ENCODE results near the gene TTLL10.

TTLL10 gene

DNA sequence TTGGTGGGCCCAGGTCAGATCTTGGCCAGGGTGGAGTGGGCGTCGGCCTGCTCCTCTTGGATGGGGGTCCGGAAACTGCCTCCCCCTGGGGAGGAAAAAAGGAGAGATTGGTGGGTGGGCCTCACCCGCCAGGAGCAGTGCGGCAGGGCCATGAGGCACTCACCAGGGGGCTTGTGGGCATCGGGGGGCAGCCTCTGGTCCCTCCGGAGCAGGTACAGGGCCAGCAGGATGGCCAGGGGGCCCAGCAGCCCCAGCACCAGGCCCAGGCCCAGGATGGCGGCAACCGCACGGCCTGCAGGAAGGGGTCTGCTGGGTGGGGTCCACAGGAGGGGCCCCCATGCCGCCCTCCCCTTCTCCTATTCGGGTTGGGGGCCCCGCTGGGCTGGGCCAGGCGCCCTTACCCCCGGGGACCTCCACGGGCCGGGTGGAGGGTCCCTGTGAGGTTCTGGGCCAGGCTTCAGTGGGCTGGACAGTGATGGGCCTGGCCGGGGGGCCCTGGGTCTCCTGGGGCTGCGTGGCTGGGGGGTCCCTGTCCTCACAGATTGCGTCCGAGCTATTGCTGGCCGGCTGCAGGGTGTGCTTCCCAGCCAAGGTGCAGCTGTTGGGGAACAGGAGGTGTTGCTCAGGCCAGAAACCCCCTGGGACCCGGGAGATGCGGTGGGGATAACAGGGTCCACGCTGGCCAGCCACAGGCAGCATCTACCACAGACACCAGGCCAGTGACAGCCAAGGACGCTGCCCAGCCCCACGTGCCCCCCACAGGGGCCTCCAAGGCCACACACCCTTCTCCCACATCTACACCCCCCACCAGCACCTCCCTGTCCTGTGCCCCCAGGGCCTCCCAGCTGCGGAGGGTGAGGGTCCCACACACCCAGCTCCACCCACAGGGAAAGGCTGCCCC lies 38.1 kb downstream of the TTLL10 start:
- TF ChIP-seq, protein P1, sequence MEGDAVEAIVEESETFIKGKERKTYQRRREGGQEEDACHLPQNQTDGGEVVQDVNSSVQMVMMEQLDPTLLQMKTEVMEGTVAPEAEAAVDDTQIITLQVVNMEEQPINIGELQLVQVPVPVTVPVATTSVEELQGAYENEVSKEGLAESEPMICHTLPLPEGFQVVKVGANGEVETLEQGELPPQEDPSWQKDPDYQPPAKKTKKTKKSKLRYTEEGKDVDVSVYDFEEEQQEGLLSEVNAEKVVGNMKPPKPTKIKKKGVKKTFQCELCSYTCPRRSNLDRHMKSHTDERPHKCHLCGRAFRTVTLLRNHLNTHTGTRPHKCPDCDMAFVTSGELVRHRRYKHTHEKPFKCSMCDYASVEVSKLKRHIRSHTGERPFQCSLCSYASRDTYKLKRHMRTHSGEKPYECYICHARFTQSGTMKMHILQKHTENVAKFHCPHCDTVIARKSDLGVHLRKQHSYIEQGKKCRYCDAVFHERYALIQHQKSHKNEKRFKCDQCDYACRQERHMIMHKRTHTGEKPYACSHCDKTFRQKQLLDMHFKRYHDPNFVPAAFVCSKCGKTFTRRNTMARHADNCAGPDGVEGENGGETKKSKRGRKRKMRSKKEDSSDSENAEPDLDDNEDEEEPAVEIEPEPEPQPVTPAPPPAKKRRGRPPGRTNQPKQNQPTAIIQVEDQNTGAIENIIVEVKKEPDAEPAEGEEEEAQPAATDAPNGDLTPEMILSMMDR (IDR thresholded peaks at IDR 0.05): no peak

DNA sequence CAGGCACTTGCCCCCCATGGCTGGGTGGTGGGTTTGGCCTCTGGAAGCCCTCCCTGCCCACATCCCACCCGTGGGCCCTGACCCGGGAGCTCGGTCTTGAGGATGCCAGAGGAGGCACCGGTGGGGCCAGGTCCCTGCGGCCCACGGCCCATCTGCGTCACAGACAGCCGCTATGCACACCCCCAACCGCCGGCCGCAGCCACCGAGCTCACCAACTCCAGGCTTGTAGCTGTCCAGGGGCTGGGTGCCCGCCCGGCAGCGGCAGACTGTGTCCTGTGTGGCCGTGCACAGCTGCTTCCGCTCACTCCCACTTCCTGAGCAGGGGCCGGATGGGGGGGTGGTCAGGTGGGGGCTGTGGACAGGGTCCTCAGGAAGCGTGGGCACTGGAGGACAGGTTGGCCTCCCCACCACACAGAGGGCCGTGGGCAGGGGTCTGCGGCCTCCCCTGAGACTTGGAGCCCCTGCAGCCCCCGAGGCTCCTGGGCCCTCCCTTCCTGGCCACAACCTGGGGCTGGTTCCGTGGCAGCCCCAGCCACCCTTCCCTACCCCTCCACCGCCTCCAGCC lies 39.2 kb downstream of the TTLL10 start:
- TF ChIP-seq, protein P1 (IDR thresholded peaks at IDR 0.05): no peak

DNA sequence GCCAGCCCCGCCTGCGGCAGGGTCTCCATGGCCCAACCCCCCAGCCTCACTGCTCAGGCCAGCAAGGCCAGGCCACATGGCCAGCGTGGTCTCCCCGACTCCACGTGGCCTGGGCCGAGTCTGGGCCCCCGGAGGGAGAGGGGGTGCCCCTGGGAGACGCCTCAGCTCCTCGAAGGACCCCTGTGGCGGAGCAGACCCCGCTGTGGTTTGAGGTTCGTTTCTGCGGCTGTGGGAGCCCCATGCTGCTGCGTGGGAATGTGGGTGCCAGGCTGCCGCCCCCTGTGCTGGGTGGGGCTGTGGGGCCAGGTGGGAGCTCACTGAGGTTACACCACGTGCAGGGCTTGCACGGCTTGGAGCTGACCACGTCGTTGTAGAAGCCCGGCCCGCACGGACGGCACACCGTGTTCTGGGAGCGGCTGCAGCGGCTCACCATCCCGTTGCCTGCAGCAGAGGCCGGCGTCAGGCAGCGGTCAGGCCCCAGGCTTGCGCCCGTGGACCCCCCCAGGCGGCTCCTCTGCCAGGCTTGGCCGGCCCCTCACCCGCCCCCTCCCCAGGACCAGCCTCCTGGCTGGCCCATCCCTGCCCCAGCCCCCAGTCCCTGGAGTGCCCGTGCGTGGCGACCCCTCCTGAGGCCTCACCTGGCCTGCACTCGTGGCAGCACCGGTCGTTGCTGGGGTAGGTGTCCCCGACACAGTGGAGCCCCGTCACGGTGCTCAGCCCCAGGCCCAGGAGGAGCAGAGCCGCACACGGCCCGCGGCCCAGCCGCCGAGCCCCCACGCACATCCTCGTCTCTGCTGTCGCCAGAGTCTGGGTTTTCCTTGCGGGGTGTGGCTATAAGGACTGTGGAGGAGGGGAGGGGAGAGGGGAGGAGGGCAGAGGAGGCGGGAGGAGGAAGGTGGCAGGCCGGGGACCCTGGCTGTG lies 39.9 kb downstream of the TTLL10 start, which contains the start of gene TNFRSF4:
Gene TNFRSF4, minus strand, starts transcription at position 809 of the 921 bp plus-strand sequence. Its CDS starts 26 bp downstream, at position 783.
- TF ChIP-seq, protein P1 (IDR thresholded peaks at IDR 0.05): no peak

DNA sequence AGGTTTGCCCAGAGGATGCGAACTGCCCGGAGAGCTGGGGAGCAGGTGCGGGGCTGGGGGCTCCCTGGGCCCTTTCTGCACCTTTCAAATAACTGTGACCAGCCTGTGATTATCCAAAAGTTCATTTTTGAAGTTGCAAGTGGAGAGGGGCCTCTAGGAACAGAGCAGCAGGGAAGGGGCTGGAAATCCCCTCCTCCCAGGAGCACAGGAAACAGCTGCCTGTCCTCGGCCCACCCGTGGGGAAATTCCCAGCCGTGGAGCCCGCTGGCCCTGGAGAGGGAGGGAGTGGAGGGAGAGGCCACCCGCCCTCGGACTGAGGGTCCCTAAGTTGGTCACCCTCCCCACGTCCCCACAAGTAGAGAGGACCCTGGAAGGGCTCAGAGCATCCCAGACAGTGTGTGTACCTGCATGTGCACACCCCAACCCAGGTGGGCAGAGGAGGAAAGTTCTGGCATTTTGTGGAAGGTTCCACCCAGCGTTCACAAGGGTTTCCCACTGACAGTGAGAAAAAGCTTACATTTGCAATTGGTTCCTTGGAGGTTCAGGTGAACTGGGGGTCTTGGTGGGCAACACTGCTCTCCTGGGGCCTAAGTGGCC lies 41.5 kb downstream of the TTLL10 start:
- TF ChIP-seq, protein P1 (IDR thresholded peaks at IDR 0.05): no peak

DNA sequence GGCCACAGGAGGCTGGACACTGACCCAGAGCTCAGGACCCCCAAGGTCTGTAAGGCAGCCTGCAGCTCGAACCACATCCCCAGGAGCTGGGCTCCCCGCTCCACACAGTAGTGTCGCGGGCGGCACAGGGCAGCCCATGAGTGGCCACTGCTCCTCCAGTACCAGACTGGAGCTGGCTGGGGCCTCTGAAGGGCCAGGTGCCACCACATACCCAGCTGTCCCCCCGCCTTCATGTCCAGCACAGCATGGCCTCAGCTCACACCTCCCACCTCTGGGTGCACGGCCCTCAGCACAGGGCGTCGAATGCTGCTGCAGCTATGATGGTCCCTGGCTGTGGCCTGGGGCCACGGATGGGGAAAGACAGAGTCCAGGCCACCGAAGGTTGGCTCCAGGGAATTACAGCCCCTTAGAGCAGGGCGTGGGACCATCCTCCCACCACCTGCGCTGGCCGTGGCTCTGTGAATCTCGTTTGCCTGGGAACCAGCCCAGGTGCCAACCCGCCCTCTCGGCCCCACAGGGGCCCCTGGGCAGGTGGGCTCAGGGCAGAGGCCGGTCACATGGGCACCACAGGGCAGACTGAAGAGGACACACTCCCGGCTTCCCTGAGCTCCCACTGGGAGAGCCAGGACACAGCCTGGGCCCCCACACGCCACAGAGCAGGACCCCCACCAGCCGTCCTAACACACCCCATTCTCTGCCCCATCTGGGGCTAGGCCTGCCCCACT lies 42.4 kb downstream of the TTLL10 start:
- TF ChIP-seq, protein P1 (IDR thresholded peaks at IDR 0.05): no peak

DNA sequence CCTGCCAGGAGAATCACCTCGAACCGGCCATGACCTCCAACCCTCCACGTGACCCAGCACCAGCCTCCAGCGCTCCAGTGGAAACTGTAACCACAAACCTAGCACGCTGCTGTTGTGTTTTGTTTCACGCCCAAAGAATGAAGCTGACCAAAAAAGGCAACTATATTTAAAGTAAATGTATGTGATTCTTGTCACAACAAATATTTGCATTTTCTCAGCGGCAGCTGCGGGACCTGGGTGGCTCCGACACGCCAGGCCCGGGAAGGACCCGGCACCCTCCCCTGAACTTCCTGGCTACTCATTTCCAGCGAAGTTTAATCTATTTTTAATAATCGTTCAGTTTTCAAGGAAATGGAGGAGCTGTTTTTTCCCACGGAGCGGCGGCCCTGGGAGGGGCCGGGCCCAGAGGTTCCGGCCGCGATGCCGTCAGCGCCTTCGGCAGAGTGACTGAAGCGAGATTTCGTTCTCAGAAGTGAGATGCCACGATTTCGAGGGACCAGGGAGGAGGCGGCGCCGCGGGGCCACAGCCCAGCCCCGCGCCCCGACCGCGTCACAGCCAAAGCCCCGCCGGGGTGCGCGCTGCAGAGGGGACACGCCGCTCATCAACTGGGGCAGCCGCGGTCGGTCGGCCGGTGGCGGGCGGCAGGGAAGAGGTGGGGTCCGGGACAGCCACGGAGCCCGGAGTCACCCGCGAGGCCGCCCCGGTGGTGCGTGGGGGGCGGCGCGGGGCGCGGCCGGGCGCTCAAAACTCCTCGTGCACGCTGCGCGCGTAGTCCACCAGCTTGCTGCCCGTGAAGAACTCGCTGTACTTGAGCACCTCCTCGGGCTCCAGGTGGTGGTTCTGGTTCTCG lies 43.3 kb downstream of the TTLL10 start:
- TF ChIP-seq, protein P1 (IDR thresholded peaks at IDR 0.05): no peak

Measured in LNCAP (cell line).